RWPE1 (cell line): ENCODE data around the gene DPF3.

Source experiments
- CTCF ChIA-PET: fragments of 350-600 bp; sonication (Branson Sonifier 250); formaldehyde crosslinking; extraction: SDS; loops from one replicate; lab custom pipeline; 2021; lab: Yijun Ruan, JAX
- POLR2A ChIA-PET: fragments of 400-600 bp; formaldehyde crosslinking; extraction: SDS; loops from one replicate; lab custom pipeline; 2020; ENCODE audit warnings: antibody characterized with exemption; ENCODE audit not compliant: low non-redundant PET; lab: Yijun Ruan, JAX
- DNase-seq: peaks from one replicate; pipeline ENCODE4 v3.0.0; 2012; ENCODE audit warnings: low spot score
- H3K27ac ChIP-seq: fragments of 450-650 bp; 2 replicates; pipeline ENCODE4 v1.5.1; 2017
- TF ChIP-seq, protein P1 (sequence below): fragments of 450-650 bp; conservative IDR thresholded peaks from 2 replicates; pipeline ENCODE4 v1.5.1; 2017; ENCODE audit warnings: low read depth, mild to moderate bottlenecking

DPF3 gene

DNA sequence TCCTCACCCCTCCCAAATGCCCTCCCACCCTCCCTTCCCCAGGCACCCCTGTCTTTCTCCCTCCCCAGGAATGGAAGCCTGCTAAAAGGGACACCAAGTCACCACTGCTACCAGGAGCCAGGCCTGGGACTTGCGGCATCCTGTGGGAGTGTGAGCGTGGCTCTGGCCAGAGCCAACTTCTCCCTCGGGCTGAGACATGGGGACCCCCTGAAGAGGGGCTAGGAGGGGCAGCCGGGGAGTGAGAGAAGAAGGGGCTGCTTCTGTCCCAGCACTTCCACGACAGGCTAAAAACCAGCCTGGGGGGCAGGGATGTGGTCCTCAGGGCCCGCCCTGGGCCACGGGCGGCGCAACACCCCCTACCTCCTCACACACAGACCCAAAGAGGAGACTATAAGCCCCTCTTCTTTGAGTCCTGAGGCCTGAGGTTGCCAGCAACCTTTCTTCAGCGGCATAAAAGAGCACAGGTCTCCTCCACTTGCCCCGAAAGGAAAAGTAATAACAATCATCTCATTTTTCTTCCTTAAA is 278.9 kb downstream of the DPF3 start:
- H3K27ac ChIP-seq, result peak overlapping the region; percentile 74
- no peak for DNase-seq
- POLR2A ChIA-PET, result no interaction called here
- CTCF ChIA-PET, result no interaction called here
- TF ChIP-seq, protein P1, sequence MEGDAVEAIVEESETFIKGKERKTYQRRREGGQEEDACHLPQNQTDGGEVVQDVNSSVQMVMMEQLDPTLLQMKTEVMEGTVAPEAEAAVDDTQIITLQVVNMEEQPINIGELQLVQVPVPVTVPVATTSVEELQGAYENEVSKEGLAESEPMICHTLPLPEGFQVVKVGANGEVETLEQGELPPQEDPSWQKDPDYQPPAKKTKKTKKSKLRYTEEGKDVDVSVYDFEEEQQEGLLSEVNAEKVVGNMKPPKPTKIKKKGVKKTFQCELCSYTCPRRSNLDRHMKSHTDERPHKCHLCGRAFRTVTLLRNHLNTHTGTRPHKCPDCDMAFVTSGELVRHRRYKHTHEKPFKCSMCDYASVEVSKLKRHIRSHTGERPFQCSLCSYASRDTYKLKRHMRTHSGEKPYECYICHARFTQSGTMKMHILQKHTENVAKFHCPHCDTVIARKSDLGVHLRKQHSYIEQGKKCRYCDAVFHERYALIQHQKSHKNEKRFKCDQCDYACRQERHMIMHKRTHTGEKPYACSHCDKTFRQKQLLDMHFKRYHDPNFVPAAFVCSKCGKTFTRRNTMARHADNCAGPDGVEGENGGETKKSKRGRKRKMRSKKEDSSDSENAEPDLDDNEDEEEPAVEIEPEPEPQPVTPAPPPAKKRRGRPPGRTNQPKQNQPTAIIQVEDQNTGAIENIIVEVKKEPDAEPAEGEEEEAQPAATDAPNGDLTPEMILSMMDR, result no peak

DNA sequence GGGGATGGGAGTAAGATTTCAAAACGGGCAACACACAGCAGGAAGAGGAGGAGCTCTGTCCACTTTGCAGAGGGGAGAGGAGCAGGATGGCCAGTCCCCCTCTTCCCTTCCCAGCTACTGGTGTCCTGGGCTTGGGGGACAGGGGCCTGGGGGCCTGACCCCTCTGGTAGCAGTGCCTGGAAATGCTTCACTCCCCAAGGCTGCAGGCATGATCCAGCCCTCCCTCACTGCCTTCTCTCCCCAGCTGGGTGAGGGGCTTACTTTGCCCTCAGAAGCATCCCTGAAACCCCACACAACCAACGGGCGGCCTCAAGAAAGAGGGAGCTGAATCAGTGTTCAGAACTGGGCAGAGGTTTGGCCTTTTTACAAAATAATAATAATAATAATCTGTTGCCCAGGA is 279.5 kb downstream of the DPF3 start:
- TF ChIP-seq, protein P1, result no peak
- CTCF ChIA-PET, result no interaction called here
- no peak overlapping the region; the same call in 1 of the 2 replicates for H3K27ac ChIP-seq
- DNase-seq, result no peak
- POLR2A ChIA-PET, result no interaction called here

DNA sequence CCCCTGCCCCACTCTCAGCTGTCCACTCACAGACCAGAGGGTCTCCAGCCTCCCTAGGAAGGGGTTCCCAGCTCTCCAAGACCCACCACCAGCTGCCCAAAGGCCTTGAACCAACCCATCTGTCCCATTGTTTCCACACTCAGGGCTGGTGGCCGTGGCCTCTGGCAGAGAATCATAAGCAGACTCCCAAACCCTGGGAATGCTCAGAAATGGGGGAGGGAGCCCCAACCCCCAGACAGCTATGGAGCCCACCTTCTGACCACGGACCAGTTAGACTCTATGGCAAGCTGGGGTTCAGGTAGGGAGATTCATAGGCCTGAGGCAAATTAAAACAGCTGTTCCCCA is 280.0 kb downstream of the DPF3 start:
- ChIA-PET CTCF (no interaction called here), POLR2A (no interaction called here)
- TF ChIP-seq, protein P1, result no peak
- DNase-seq, result no peak
- no peak overlapping the region; the same call in 1 of the 2 replicates for H3K27ac ChIP-seq

DNA sequence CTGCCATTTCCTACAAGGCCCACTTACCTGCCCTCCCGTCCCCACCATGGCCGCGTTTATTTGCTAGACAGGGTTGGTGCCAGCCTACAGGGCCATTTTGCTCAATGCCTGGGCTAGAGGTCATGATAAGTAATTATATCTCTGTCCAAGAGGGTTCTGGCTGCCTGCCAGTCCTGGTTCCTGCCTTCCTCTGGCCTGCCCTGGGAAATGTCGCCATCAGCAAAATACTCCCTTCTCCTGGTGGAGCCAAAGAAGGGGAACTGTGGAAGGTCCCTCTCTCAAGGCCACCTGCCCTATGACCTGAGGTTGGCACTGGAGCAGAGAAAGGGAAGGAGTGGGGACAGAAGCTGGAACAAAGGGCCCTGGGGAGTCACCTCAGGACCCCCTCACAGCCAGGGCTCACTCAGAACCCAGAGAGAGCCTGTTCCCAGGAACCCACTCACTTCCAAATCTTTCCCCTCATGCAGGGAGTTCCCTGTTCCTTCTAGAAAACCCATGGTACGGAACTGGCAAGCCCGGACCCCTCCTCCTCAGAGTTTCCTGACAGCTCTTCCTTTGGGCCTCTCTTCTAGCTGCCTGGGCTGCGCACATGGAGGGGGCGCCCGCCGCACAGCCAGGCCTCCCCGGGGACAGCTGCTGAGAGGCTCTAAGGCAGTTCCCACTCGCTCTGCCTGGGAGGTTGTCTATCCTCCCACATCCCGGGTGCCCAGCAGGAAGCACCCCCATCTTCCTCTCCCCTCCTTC is 280.5 kb downstream of the DPF3 start:
- POLR2A ChIA-PET, result no interaction called here
- TF ChIP-seq, protein P1, result no peak
- DNase-seq, result no peak
- no peak overlapping the region; the same call in 1 of the 2 replicates for H3K27ac ChIP-seq
- CTCF ChIA-PET, result no interaction called here

DNA sequence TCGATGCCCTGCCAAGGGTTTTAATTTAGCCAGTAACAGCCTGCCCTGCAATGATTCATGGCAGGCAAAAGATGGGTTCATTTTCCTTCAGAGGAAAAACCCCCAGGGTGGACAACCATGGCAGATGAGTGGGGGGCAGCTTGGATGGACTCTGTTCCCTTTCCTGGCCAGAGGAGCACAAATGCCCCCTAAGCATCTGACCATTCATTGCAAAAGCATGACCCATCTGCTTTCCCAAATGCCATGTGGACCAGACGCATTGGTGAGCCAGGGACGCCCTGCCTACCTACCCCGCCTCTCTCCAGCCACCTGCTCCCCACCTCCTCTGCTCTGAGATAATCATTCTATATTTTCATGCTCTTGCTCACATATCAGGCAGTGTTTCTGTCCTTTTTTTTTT is 281.9 kb downstream of the DPF3 start:
- no peak overlapping the region for H3K27ac ChIP-seq
- ChIA-PET CTCF (no interaction called here), POLR2A (no interaction called here)
- TF ChIP-seq, protein P1, result no peak
- DNase-seq, result no peak

DNA sequence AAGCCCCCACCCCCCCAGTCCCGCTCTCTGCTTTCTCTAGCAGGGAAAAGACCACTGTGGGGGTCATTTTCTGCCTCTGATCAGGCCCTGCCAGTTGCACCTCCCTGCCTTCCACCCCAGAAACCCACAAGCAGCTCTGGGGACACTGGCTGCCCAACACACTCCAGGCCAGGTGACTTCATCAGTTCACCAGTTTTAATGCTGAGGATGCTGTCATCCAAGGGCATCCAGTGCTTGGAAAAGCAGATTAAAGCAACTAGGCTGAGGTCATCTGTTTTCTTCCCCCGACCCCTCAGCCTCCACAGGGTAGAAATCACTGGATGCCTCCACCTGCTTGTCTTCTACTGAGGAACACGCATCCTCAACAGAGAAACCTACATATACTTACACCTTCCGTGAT is 282.4 kb downstream of the DPF3 start:
- ChIA-PET CTCF (no interaction called here), POLR2A (no interaction called here)
- no peak for DNase-seq
- no peak overlapping the region for H3K27ac ChIP-seq
- TF ChIP-seq, protein P1, result no peak
